Prostate gland (tissue), 2 donors: Measurements from ENCODE around the gene ST6GALNAC3.

Experiments used
- CTCF ChIP-seq, 4 experiments: fragments of 200-600 bp in 2 of 4; fragments of 450-650 bp in 2 of 4; sonication (generic) in 2 of 4; IDR thresholded peaks; 1 replicate in 3 of 4; 2 replicates in 1 of 4; pipeline ENCODE4 v1.5.1; 2016 to 2019; ENCODE audit warnings: antibody characterized with exemption in 4 of 4, mild to moderate bottlenecking in 2 of 4, moderate library complexity in 2 of 4
- POLR2A ChIP-seq: fragments of 450-650 bp; IDR thresholded peaks from one replicate; pipeline ENCODE4 v1.6.1; 2016; ENCODE audit warnings: antibody characterized with exemption, mild to moderate bottlenecking
- POLR2AphosphoS5 ChIP-seq: sonication (generic); formaldehyde crosslinking; IDR thresholded peaks from one replicate; pipeline ENCODE4 v1.6.1; 2017; ENCODE audit warnings: antibody characterized with exemption

DNA sequence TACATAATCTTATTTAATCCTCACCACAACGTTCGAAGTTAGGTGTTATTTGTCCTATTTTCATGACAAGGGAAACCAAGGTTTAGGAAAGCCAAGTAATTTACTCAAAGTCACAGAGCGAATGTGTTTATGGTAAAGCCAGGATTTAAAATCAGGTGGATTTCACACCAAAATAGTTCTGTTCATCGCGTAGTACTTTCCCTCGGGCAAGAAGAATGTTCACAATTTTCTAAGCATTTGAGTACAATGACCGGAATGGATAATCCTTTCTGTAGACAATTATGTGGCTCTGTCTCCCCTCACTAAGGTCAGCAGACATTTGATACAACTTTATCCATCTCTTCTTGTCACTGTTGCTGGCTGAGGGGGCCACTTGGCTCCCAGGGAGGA, 204.2 kb downstream of the ST6GALNAC3 start:
- TF ChIP-seq CTCF (IDR thresholded peaks at IDR 0.05) (no peak), POLR2A (no peak), POLR2AphosphoS5 (no peak)
